ENCODE results near the gene TFIP11.

- TF ChIP-seq CTCF (IDR thresholded peaks at IDR 0.05; ENCODE audit: control extremely low read depth in 1 of 3, insufficient read depth in 1 of 3, low read depth in 1 of 3, low read length in 3 of 3) (no peak), TAF7 (optimal IDR thresholded peaks at IDR 0.05; ENCODE audit: borderline replicate concordance, low read depth, low read length) (no peak), EZH2 (IDR thresholded peaks at IDR 0.05; ENCODE audit: low read depth, low read length, severe bottlenecking) (no peak), USF2 (IDR thresholded peaks at IDR 0.05; ENCODE audit: low read length) (no peak), CREB1 (IDR thresholded peaks at IDR 0.05) (no peak), HDAC6 (IDR thresholded peaks at IDR 0.05; ENCODE audit: low read depth, low read length) (no peak), BRCA1 (IDR thresholded peaks at IDR 0.05; ENCODE audit: low read depth, low read length) (no peak), KDM1A (IDR thresholded peaks at IDR 0.05; ENCODE audit: borderline replicate concordance, low read length) (no peak), E2F6 (IDR thresholded peaks at IDR 0.05) (no peak), EP300 (IDR thresholded peaks at IDR 0.05; ENCODE audit: borderline replicate concordance in 1 of 2, low read depth in 2 of 2, low read length in 2 of 2) (no peak), NRF1 (IDR thresholded peaks at IDR 0.05; ENCODE audit: low read depth, low read length) (no peak), RBBP5 (IDR thresholded peaks at IDR 0.05; ENCODE audit: borderline replicate concordance, low read depth, low read length) (no peak)
These were observed 8.5 kb downstream of the TFIP11 start for GRCh38 chr22:26503758-26504157.
